ENCODE results near the gene LRMDA.

LRMDA gene

GRCh38 chr10:75720157-75720556, 288.7 kb downstream of the LRMDA start:
- Histone ChIP-seq H3K79me2 (ENCODE audit: insufficient read depth, low read depth) (no peaks in the 10 kb centered on the region), H3K9ac (no peak overlapping the region), H3K27ac (no peak overlapping the region), H2AFZ (ENCODE audit: low read depth) (no peak overlapping the region), H3K36me3 (ENCODE audit: insufficient read depth) (no peaks in the 10 kb centered on the region), H3K4me3 (IDR thresholded peaks at IDR 0.05; ENCODE audit: insufficient read depth, low read depth, low read length) (no peak overlapping the region), H4K20me1 (ENCODE audit: insufficient read depth) (no peaks in the 10 kb centered on the region), H3K4me2 (no peak overlapping the region), H3K27me3 (ENCODE audit: insufficient read depth, low read depth) (no peaks in the 10 kb centered on the region), H3K4me1 (ENCODE audit: low read depth, poor library complexity, severe bottlenecking) (no peaks in the 10 kb centered on the region)
- no peak for TF ChIP-seq CTCF (conservative IDR thresholded peaks at IDR 0.05; ENCODE audit: low read depth, low read length)

- H3K4me3 ChIP-seq (IDR thresholded peaks at IDR 0.05; ENCODE audit: insufficient read depth, low read depth, low read length): no peak overlapping the region
Measured at GRCh38 chr10:75722020-75722419, 290.6 kb downstream of the LRMDA start.

GRCh38 chr10:75722609-75723008, 291.2 kb downstream of the LRMDA start:
- Histone ChIP-seq H3K4me1 (ENCODE audit: low read depth, poor library complexity, severe bottlenecking) (no peaks in the 10 kb centered on the region), H3K4me2 (no peak overlapping the region), H3K4me3 (IDR thresholded peaks at IDR 0.05; ENCODE audit: insufficient read depth, low read depth, low read length) (no peak overlapping the region), H3K27me3 (ENCODE audit: insufficient read depth, low read depth) (no peaks in the 10 kb centered on the region), H3K27ac (no peak overlapping the region), H3K36me3 (ENCODE audit: insufficient read depth) (no peaks in the 10 kb centered on the region), H2AFZ (ENCODE audit: low read depth) (no peak overlapping the region), H3K79me2 (ENCODE audit: insufficient read depth, low read depth) (no peaks in the 10 kb centered on the region), H4K20me1 (ENCODE audit: insufficient read depth) (no peaks in the 10 kb centered on the region), H3K9ac (no peak overlapping the region)
- no peak for TF ChIP-seq CTCF (conservative IDR thresholded peaks at IDR 0.05; ENCODE audit: low read depth, low read length)

More at GRCh38 chr10:75722020-75722419, 290.6 kb downstream of the LRMDA start:
- Histone ChIP-seq H4K20me1 (ENCODE audit: insufficient read depth) (no peaks in the 10 kb centered on the region), H3K4me2 (no peak overlapping the region), H3K27me3 (ENCODE audit: insufficient read depth, low read depth) (no peaks in the 10 kb centered on the region), H3K9ac (no peak overlapping the region), H3K27ac (no peak overlapping the region), H2AFZ (ENCODE audit: low read depth) (no peak overlapping the region), H3K36me3 (ENCODE audit: insufficient read depth) (no peaks in the 10 kb centered on the region), H3K4me1 (ENCODE audit: low read depth, poor library complexity, severe bottlenecking) (no peaks in the 10 kb centered on the region), H3K79me2 (ENCODE audit: insufficient read depth, low read depth) (no peaks in the 10 kb centered on the region)
- no peak for TF ChIP-seq CTCF (conservative IDR thresholded peaks at IDR 0.05; ENCODE audit: low read depth, low read length)

GRCh38 chr10:75723319-75723980, 292.0 kb downstream of the LRMDA start:
- no peak overlapping the region for H2AFZ ChIP-seq (ENCODE audit: low read depth)
- no peak overlapping the region for H3K27ac ChIP-seq
- H3K9ac ChIP-seq: no peak overlapping the region
- H3K4me2 ChIP-seq: no peak overlapping the region
- no peaks in the 10 kb centered on the region for H3K79me2 ChIP-seq (ENCODE audit: insufficient read depth, low read depth)
- H3K36me3 ChIP-seq (ENCODE audit: insufficient read depth): no peaks in the 10 kb centered on the region
- no peak overlapping the region for H3K4me3 ChIP-seq (IDR thresholded peaks at IDR 0.05; ENCODE audit: insufficient read depth, low read depth, low read length)
- no peaks in the 10 kb centered on the region for H4K20me1 ChIP-seq (ENCODE audit: insufficient read depth)
- no peak for TF ChIP-seq CTCF (conservative IDR thresholded peaks at IDR 0.05; ENCODE audit: low read depth, low read length)
- H3K27me3 ChIP-seq (ENCODE audit: insufficient read depth, low read depth): no peaks in the 10 kb centered on the region
- H3K4me1 ChIP-seq (ENCODE audit: low read depth, poor library complexity, severe bottlenecking): no peaks in the 10 kb centered on the region
